Hepatocyte (in vitro differentiated cells): ENCODE measurements around the gene SCART1.
"Not testable (repeated sequence)": the region's sequence is repeated elsewhere in the genome, so short reads cannot be mapped to it uniquely, and the experiment has no call there.

Source experiments
- CTCF ChIP-seq: fragments of 200-600 bp; sonication (generic); IDR thresholded peaks from 2 replicates; pipeline ENCODE4 v1.5.1; 2016; ENCODE audit warnings: antibody characterized with exemption, mild to moderate bottlenecking; ENCODE audit not compliant: poor library complexity
- EZH2 ChIP-seq: fragments of 200-600 bp; sonication (generic); IDR thresholded peaks from 2 replicates; pipeline ENCODE4 v1.6.1; 2016; ENCODE audit warnings: antibody characterized with exemption, mild to moderate bottlenecking, borderline replicate concordance

GRCh38 chr10:133493562-133493961 is 39.8 kb downstream of the SCART1 start:
- not testable (repeated sequence) for TF ChIP-seq CTCF, EZH2
